Parathyroid adenoma (tissue), 2 donors: Measurements from ENCODE around the gene SLC37A2.

ENCODE experiments used
- H2AFZ ChIP-seq: fragments of 300-600 bp; sonication (generic); one replicate; pipeline ENCODE4 v1.7.0; 2017; ENCODE audit warnings: antibody characterized with exemption, mild to moderate bottlenecking
- H3K27ac ChIP-seq: fragments of 300-600 bp; sonication (generic); one replicate; pipeline ENCODE4 v1.7.0; 2017
- H3K27me3 ChIP-seq: fragments of 300-600 bp; sonication (generic); one replicate; pipeline ENCODE4 v1.7.0; 2017; ENCODE audit warnings: low read length; ENCODE audit not compliant: control insufficient read depth, insufficient read depth
- H3K36me3 ChIP-seq: fragments of 300-600 bp; sonication (generic); one replicate; pipeline ENCODE4 v1.7.0; 2017; ENCODE audit warnings: low read length; ENCODE audit not compliant: control insufficient read depth, insufficient read depth
- H3K4me1 ChIP-seq: fragments of 300-600 bp; sonication (generic); one replicate; pipeline ENCODE4 v1.7.0; 2017; ENCODE audit warnings: control low read depth
- H3K4me2 ChIP-seq: fragments of 300-600 bp; sonication (generic); one replicate; pipeline ENCODE4 v1.7.0; 2017; ENCODE audit warnings: low read length
- H3K4me3 ChIP-seq: fragments of 300-600 bp; sonication (generic); one replicate; pipeline ENCODE4 v1.7.0; 2017; ENCODE audit warnings: low read depth, low read length
- H3K79me2 ChIP-seq: fragments of 300-600 bp; sonication (generic); one replicate; pipeline ENCODE4 v1.7.0; 2017; ENCODE audit warnings: control low read depth
- H3K9ac ChIP-seq: fragments of 300-600 bp; sonication (generic); one replicate; pipeline ENCODE4 v1.7.0; 2017; ENCODE audit warnings: mild to moderate bottlenecking
- H3K9me3 ChIP-seq: fragments of 300-600 bp; sonication (generic); one replicate; pipeline ENCODE4 v1.7.0; 2017; ENCODE audit warnings: low read length; ENCODE audit not compliant: control insufficient read depth
- CTCF ChIP-seq: fragments of 300-600 bp; sonication (generic); IDR thresholded peaks from one replicate; pipeline ENCODE4 v1.7.0; 2017; ENCODE audit warnings: antibody characterized with exemption, mild to moderate bottlenecking
- donor health status: primary hyperparathyroidism.

SLC37A2 gene

DNA sequence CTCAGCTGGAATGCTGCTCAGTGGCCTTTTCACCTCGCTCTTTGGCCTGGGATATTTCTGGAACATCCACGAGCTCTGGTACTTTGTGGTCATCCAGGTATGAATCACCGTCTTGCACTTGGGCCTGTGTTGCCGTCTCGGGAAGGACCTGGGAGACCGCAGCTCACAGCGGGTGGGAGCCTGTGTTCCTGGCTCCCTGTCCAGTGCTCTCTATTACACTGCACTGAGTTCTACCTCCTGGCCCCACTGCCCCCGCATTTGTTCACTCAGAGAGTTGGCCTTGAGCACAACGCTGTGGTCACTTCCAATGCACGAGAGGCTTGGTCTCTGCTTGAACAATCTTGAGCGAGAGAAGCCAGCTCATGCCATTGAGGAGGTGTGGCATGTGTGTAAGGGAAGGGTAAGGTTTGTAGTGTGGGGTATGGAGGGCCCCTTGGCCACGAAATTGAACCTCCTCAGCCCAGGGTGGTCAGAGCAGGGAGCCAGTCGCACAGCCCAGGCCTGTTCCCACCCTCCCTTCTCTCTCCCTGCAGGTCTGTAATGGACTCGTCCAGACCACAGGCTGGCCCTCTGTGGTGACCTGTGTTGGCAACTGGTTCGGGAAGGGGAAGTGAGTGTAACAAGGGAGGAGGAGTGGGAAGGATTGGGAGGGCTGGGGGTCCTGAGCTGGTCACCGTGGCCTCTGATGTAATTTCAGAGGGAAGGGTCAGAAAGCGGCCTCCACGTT lies 16.2 kb downstream of the SLC37A2 start:
- no peaks in the 10 kb centered on the region for H3K36me3 ChIP-seq
- H3K9ac ChIP-seq = no peak overlapping the region
- no peak overlapping the region for H3K4me2 ChIP-seq
- no peaks in the 10 kb centered on the region for H3K9me3 ChIP-seq
- H3K4me3 ChIP-seq = no peak overlapping the region
- no peaks in the 10 kb centered on the region for H3K27me3 ChIP-seq
- H3K79me2 ChIP-seq = no peaks in the 10 kb centered on the region
- no peak for TF ChIP-seq CTCF
- H3K4me1 ChIP-seq = no peaks in the 10 kb centered on the region
- H3K27ac ChIP-seq = no peak overlapping the region
- no peak overlapping the region for H2AFZ ChIP-seq

GRCh38 chr11:125079878-125080530 lies 16.9 kb downstream of the SLC37A2 start:
- Histone ChIP-seq H3K4me3 (no peak overlapping the region), H3K9ac (no peak overlapping the region), H3K9me3 (no peaks in the 10 kb centered on the region), H3K36me3 (no peaks in the 10 kb centered on the region), H3K4me1 (no peaks in the 10 kb centered on the region), H2AFZ (no peak overlapping the region), H3K79me2 (no peaks in the 10 kb centered on the region), H3K27ac (no peak overlapping the region), H3K27me3 (no peaks in the 10 kb centered on the region), H3K4me2 (no peak overlapping the region)
- TF ChIP-seq CTCF = no peak

- no peak overlapping the region for H3K4me2 ChIP-seq
- no peak overlapping the region for H3K4me3 ChIP-seq
Observed at GRCh38 chr11:125080531-125080911, 17.4 kb downstream of the SLC37A2 start.

DNA sequence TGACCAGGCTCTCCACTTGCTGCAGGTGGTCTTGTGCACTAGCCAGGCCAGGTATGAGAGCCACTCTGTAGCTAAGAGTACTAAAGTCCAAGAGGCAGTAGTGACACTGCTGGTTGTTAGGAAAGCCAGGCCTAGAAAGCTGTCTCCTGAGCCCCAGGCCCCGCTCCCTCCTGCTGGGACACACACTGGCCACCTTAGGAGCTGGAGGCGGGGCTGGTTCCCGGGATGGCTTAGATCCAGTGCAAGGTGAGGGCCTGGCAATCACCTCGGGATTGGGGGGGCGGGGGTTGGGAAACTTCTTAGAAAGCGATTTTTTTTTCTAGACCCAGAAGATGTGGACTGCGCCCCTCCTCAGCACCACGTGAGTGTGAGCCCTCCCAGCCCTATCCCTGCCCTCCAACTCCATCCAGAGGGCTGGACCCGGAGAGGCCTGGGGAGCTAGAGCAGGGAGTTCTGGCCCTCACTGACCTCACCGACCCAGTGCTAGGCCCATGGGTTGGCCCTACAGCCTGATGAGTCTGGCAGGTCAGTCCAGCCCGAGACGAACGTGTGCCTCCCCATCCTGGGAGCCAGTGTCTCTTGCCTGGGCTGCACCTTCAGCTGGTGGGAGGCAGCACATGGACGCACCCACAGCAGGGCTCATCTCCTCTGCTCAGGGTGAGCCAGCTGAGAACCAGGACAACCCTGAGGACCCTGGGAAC lies 18.1 kb downstream of the SLC37A2 start:
- Histone ChIP-seq H3K9ac (no peak overlapping the region), H3K4me2 (no peak overlapping the region), H3K36me3 (no peaks in the 10 kb centered on the region), H3K27ac (no peak overlapping the region), H3K79me2 (no peaks in the 10 kb centered on the region), H3K27me3 (no peaks in the 10 kb centered on the region), H3K4me1 (no peaks in the 10 kb centered on the region), H3K9me3 (no peaks in the 10 kb centered on the region), H3K4me3 (no peak overlapping the region), H2AFZ (no peak overlapping the region)
- TF ChIP-seq CTCF = no peak

More at GRCh38 chr11:125080531-125080911, 17.4 kb downstream of the SLC37A2 start:
- Histone ChIP-seq H3K27ac (no peak overlapping the region), H3K36me3 (no peaks in the 10 kb centered on the region), H3K9ac (no peak overlapping the region), H2AFZ (no peak overlapping the region), H3K27me3 (no peaks in the 10 kb centered on the region), H3K4me1 (no peaks in the 10 kb centered on the region), H3K79me2 (no peaks in the 10 kb centered on the region), H3K9me3 (no peaks in the 10 kb centered on the region)
- no peak for TF ChIP-seq CTCF
